GM10248 (cell line): ENCODE results near the gene CES3.

Experiments
- CTCF ChIA-PET: fragments of 300-600 bp; sonication (Branson Sonifier 250); formaldehyde crosslinking; extraction: SDS; loops from one replicate; lab custom pipeline; 2021; ENCODE audit warnings: antibody characterized with exemption; lab: Yijun Ruan, JAX
- POLR2A ChIA-PET: fragments of 350-650 bp; sonication (Branson Sonifier 250); formaldehyde crosslinking; extraction: SDS; loops from one replicate; lab custom pipeline; 2020; ENCODE audit warnings: antibody characterized with exemption; lab: Yijun Ruan, JAX
- DNase-seq: peaks from one replicate; pipeline ENCODE4 v3.0.0; 2012; ENCODE audit errors: extremely low spot score
- CTCF ChIP-seq: IDR thresholded peaks from 2 replicates; pipeline ENCODE4 v1.5.1; 2012; ENCODE audit warnings: mild to moderate bottlenecking, low read depth; ENCODE audit errors: extremely low read depth, missing control alignments, control extremely low read depth

CES3 gene

GRCh38 chr16:66947302-66948065 lies 13.6 kb upstream of the CES3 start:
- CTCF ChIA-PET: interaction anchor here (0.7 to 1.3 kb wide), 9 partner anchors 9 to 210 kb away, joined by 3 to 4 read pairs (median 3); no protein-coding TSS in a partner anchor
- peak; percentile 90 for TF ChIP-seq CTCF
- peak; percentile 89 for DNase-seq
- POLR2A ChIA-PET: no interaction called here

- ChIA-PET CTCF (interaction anchor here (0.8 to 1.7 kb wide), 4 partner anchors 11 to 209 kb away, joined by 3 to 4 read pairs (median 3); no protein-coding TSS in a partner anchor), POLR2A (no interaction called here)
- TF ChIP-seq CTCF: no peak
- no peak for DNase-seq
These were observed 12.8 kb upstream of the CES3 start for GRCh38 chr16:66948134-66948836.

GRCh38 chr16:66948837-66949225 lies 12.2 kb upstream of the CES3 start:
- POLR2A ChIA-PET: no interaction called here

GRCh38 chr16:66949472-66949871 lies 11.6 kb upstream of the CES3 start:
- DNase-seq: no peak
- POLR2A ChIA-PET: no interaction called here
- CTCF ChIA-PET: interaction anchor here (1.1 to 2.2 kb wide), 3 partner anchors 22 to 206 kb away, joined by 3 to 7 read pairs (median 4); no protein-coding TSS in a partner anchor
- no peak for TF ChIP-seq CTCF

More at GRCh38 chr16:66948837-66949225, 12.2 kb upstream of the CES3 start:
- CTCF ChIA-PET: interaction anchor here (1.7 kb wide), 1 partner anchor 22 kb away, joined by 4 read pairs; no protein-coding TSS in a partner anchor
- no peak for DNase-seq
- TF ChIP-seq CTCF: no peak

GRCh38 chr16:66950437-66950836 lies 10.6 kb upstream of the CES3 start:
- no peak for DNase-seq
- ChIA-PET CTCF (interaction anchor here (1.1 to 4.2 kb wide), 4 partner anchors 12 to 205 kb away, joined by 3 to 28 read pairs (median 6); partner anchors contain the start of gene CES3), POLR2A (no interaction called here)
- no peak for TF ChIP-seq CTCF
